BJ (cell line): ENCODE measurements around the gene PPM1A. TPM values are rescaled to one million over a fixed set of nuclear protein-coding genes. Genes with fewer than 3 reads are reported as not detected.

Experiments used
- CTCF ChIA-PET: fragments of 350-600 bp; formaldehyde crosslinking; extraction: SDS; loops from one replicate; lab custom pipeline; 2021; ENCODE audit warnings: antibody characterized with exemption, inconsistent platforms; lab: Yijun Ruan, JAX
- POLR2A ChIA-PET: fragments of 300-600 bp; sonication (Branson Sonifier 250); formaldehyde crosslinking; extraction: SDS; loops from one replicate; lab custom pipeline; 2021; ENCODE audit warnings: antibody characterized with exemption; lab: Charles Lee
- DNase-seq: peaks from one replicate; pipeline ENCODE4 v3.0.0-alpha.2; 2011; ENCODE audit warnings: low read depth
- H3K27me3 ChIP-seq: 2 replicates; pipeline ENCODE4 v1.6.0; 2011; ENCODE audit warnings: low read length; ENCODE audit not compliant: control insufficient read depth, insufficient read depth
- H3K36me3 ChIP-seq: 2 replicates; pipeline ENCODE4 v1.5.1; 2011; ENCODE audit warnings: low read length; ENCODE audit not compliant: control insufficient read depth, insufficient read depth
- H3K4me3 ChIP-seq: 2 replicates; pipeline ENCODE4 v1.5.1; 2011; ENCODE audit warnings: low read depth, mild to moderate bottlenecking, control low read depth, low read length
- polyA plus RNA-seq: library from polyadenylated mRNA; depleted of rRNA; stranded (reverse); fragments of >200 nt; gene quantifications from 2 replicates; pipeline ENCODE4 v1.2.3, GENCODE V29; 2011
- TF ChIP-seq, protein P1 (sequence below): IDR thresholded peaks from 2 replicates; pipeline ENCODE4 v1.5.1; 2011; ENCODE audit warnings: low read depth, mild to moderate bottlenecking, control low read depth, inconsistent platforms, low read length, moderate library complexity; ENCODE audit not compliant: insufficient read depth

The PPM1A gene
- polyA plus RNA-seq, 1 experiment = 18.5 TPM

DNA sequence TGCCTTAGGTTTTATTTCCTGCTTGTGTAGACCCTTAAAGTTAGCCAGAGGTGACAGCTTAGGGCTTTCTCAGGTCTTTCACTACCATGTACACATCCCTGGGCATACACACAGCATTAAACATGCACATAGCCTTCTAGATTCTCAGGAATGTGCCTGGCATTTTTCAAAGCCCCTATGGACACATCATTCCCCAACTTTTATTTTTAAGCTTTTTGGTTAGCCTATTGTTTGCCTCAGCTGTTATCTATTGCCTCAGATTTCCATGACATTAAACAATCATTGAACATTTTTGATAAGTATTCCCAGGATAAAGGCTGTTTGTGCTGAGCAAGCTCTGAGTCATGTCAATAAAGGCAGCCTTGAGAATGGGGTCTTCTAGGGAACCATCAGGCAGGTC lies 15.1 kb upstream of the PPM1A start:
- no peak for DNase-seq
- ChIA-PET POLR2A (no interaction called here), CTCF (no interaction called here)
- TF ChIP-seq, protein P1, sequence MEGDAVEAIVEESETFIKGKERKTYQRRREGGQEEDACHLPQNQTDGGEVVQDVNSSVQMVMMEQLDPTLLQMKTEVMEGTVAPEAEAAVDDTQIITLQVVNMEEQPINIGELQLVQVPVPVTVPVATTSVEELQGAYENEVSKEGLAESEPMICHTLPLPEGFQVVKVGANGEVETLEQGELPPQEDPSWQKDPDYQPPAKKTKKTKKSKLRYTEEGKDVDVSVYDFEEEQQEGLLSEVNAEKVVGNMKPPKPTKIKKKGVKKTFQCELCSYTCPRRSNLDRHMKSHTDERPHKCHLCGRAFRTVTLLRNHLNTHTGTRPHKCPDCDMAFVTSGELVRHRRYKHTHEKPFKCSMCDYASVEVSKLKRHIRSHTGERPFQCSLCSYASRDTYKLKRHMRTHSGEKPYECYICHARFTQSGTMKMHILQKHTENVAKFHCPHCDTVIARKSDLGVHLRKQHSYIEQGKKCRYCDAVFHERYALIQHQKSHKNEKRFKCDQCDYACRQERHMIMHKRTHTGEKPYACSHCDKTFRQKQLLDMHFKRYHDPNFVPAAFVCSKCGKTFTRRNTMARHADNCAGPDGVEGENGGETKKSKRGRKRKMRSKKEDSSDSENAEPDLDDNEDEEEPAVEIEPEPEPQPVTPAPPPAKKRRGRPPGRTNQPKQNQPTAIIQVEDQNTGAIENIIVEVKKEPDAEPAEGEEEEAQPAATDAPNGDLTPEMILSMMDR = no peak
- Histone ChIP-seq H3K4me3 (no peak overlapping the region), H3K27me3 (no peaks in the 10 kb centered on the region), H3K36me3 (no peaks in the 10 kb centered on the region)

DNA sequence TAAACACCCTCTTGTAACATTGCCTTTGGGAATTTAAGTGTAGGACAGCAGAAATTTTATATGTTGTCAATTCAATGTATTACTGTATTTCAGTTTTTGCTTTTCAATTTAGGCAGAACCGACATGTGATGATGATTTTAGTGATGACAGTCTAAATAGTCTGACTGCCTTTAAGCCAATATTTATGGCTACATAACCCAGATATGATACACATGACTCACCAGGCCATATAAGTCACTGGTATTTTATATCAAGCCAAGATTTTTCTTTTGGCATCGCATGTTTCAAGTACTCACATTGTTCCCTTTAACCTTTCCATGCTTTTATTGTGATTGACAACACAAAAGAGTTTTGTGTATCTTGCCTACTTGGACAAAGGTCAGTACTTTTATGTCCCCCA lies 13.6 kb upstream of the PPM1A start:
- H3K27me3 ChIP-seq = 0 out of 2 replicates have a peak, but pooled peaks cover 2% of the 10 kb centered on the region
- no peak for DNase-seq
- TF ChIP-seq, protein P1 = no peak
- CTCF ChIA-PET = no interaction called here
- POLR2A ChIA-PET = no interaction called here
- no peak overlapping the region for H3K4me3 ChIP-seq
- no peaks in the 10 kb centered on the region for H3K36me3 ChIP-seq

DNA sequence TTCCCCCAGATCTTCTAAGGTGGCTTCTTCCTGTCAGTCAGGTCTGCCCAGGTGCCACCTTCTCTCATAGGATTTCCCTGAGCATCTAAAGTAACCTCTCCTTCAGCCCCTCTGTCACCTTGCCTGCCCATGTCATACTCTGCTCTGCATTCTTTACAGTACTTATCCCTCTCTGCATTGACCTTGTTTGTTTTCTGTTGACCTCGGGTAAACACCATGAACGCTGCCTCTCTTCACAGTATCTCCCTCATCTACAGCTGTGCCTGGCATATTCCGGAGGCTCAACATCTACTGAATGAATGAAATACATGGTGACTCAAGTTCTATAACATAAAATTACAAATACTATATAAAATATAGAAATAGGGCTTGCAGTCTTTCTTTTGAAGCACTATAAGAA lies 10.1 kb upstream of the PPM1A start:
- no peak overlapping the region for H3K4me3 ChIP-seq
- CTCF ChIA-PET = interaction anchor here (0.7 kb wide), 1 partner anchor 13 kb away, joined by 3 read pairs; no protein-coding TSS in a partner anchor
- TF ChIP-seq, protein P1 = no peak
- no peak for DNase-seq
- POLR2A ChIA-PET = no interaction called here
- H3K36me3 ChIP-seq = no peaks in the 10 kb centered on the region
- H3K27me3 ChIP-seq = 0 out of 2 replicates have a peak, but pooled peaks cover 3% of the 10 kb centered on the region

DNA sequence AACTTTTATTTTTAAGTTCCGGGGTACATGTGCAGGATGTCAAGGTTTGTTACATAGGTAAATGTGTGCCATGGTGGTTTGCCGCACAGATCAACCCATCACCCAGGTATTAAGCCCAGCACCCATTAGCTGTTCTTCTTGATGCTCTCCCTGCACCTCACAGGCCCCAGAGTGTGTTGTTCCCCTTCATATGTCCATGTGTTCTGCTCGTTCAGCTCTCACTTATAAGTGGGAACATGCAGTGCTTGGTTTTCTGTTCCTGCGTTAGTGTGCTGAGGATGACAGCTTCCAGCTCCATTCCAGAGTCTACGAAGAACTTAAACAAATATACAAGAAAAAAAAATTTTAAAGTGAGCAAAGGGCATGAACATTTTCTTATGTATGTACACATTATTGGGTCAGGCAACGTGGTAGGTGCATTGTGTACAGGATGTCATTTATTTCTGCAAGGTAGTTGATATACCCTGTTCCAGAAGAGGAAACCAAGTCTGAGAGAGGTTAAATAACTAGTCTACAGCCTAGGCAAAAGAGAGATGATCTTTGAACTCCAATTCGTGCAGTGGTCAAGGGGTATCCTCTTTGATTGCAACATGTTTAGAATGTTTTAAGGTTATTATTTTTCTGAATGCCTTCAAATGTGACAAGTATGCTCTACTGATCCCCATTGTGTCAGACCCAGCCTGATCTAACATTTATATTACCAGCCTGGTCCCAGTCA lies 8.7 kb upstream of the PPM1A start:
- Histone ChIP-seq H3K4me3 (no peak overlapping the region), H3K27me3 (0 out of 2 replicates have a peak, but pooled peaks cover 3% of the 10 kb centered on the region), H3K36me3 (no peaks in the 10 kb centered on the region)
- POLR2A ChIA-PET = no interaction called here
- DNase-seq = no peak
- TF ChIP-seq, protein P1 = no peak
- CTCF ChIA-PET = no interaction called here

DNA sequence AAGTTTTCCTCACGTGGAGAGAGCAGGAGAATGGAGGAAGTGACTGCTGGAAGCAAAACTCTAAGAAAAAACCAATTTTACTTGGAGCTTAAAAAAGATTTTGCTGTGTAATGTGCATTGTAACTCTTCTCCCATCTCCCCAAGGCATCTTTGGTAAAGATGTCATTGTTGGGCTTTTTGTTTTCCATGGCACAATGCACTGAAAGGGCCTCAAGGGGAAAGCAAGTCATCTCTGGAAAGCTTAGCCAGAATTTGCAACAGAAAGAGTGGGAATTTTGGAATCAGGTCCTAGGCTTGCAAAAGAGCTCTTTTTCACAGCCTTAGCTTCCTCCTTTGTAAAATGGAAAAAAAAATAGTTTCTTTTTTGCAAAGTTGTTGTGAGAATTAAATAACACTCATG lies 7.9 kb upstream of the PPM1A start:
- no peak overlapping the region for H3K4me3 ChIP-seq
- TF ChIP-seq, protein P1 = no peak
- H3K36me3 ChIP-seq = no peaks in the 10 kb centered on the region
- 0 out of 2 replicates have a peak, but pooled peaks cover 3% of the 10 kb centered on the region for H3K27me3 ChIP-seq
- ChIA-PET CTCF (interaction anchor here (1.0 kb wide), 1 partner anchor 276 kb away, joined by 3 read pairs; no protein-coding TSS in a partner anchor), POLR2A (no interaction called here)
- DNase-seq = no peak
